ENCODE measurements around the gene LAMA4. TPM values are rescaled to one million over a fixed set of nuclear protein-coding genes. Genes with fewer than 3 reads are reported as not detected.

Gene LAMA4
- total RNA-seq, 6 experiments from 2014 or later = 80.6 to 130 (median 89.8) TPM

DNA sequence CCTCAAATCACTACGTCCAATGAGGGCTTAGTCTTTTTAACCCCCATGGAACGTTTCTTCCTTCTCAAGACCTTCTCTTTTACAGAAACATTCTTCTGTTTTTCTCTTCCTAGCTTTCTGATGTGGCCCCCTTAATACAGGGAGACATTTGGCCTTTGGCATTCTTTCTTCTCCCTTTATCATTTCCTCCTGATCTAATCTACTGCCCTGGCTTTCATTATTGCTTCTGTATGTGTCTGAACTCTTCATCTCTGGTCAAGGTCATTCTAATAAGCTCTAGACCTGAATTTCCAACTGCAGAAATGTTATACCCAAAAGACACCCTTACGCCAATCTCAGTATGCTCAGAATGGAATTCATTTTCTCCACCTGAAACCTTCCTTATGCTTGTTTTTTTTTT lies 18.4 kb upstream of the LAMA4 start:
- no peak for DNase-seq
- Mint-ChIP-seq H3K9me3 (no peaks in the 10 kb centered on the region), H3K4me3 (no peak overlapping the region), H3K4me1 (ENCODE audit: low read depth) (peaks cover 16% of the 10 kb centered on the region), H3K27ac (no peak overlapping the region), H3K36me3 (ENCODE audit: low read depth) (no peaks in the 10 kb centered on the region), H3K27me3 (ENCODE audit: insufficient read depth) (no peaks in the 10 kb centered on the region; the same call in 1 of the 2 replicates)
- TF ChIP-seq, protein P1, sequence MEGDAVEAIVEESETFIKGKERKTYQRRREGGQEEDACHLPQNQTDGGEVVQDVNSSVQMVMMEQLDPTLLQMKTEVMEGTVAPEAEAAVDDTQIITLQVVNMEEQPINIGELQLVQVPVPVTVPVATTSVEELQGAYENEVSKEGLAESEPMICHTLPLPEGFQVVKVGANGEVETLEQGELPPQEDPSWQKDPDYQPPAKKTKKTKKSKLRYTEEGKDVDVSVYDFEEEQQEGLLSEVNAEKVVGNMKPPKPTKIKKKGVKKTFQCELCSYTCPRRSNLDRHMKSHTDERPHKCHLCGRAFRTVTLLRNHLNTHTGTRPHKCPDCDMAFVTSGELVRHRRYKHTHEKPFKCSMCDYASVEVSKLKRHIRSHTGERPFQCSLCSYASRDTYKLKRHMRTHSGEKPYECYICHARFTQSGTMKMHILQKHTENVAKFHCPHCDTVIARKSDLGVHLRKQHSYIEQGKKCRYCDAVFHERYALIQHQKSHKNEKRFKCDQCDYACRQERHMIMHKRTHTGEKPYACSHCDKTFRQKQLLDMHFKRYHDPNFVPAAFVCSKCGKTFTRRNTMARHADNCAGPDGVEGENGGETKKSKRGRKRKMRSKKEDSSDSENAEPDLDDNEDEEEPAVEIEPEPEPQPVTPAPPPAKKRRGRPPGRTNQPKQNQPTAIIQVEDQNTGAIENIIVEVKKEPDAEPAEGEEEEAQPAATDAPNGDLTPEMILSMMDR (IDR thresholded peaks at IDR 0.05) = no peak

DNA sequence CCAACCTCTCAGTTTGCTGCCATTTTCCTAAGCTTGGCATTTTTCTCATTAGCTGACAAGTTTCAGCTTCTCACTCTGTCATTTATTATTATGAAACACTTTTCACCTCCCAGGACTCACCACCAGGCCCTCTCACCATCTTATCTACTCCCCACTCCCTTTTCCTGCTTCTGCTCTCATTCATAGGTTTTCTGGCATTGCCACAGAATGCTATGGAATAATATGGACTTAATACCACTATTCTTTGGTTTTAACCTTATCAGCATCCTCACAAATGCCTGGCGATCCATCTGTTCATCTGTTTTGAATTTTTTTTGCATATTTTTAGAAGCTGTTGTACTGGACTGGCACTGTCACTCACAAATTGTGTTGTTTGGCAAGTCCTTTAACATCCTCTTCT lies 16.4 kb upstream of the LAMA4 start:
- Mint-ChIP-seq H3K4me3 (no peak overlapping the region), H3K9me3 (no peaks in the 10 kb centered on the region), H3K27ac (no peak overlapping the region), H3K4me1 (ENCODE audit: low read depth) (peaks cover 16% of the 10 kb centered on the region), H3K36me3 (ENCODE audit: low read depth) (no peaks in the 10 kb centered on the region), H3K27me3 (ENCODE audit: insufficient read depth) (no peaks in the 10 kb centered on the region; the same call in 1 of the 2 replicates)
- TF ChIP-seq, protein P1 (IDR thresholded peaks at IDR 0.05) = no peak
- DNase-seq = no peak

DNA sequence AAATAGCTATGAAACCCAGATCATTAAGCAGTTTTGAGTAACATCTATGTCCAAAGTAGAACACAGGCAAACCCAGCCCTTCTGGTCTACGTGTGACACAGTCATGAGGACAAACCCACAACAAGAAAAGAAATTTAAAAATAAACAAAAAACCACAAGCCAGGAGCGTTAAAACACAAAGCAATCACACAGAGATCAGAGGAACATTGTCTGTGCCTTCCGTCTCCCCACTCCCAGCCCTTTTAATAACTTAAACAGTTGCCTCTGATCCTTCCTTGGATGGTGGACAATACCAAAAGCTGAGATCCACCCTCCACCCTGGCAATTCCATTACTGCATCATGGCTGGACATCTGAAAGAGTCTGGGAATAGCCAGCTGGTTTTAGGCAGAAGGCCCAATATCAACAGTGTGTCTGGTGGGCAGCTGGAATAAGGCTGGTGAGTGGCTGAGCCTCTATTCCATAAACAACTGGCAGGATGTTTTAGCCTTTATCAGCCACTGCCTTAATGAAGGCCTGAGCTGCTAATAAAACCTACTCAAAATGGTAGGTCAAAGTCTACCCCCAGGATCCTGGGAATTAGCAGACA lies 15.7 kb upstream of the LAMA4 start:
- H3K9me3 Mint-ChIP-seq = no peaks in the 10 kb centered on the region
- peaks cover 16% of the 10 kb centered on the region for H3K4me1 Mint-ChIP-seq (ENCODE audit: low read depth)
- DNase-seq = no peak
- TF ChIP-seq, protein P1 (IDR thresholded peaks at IDR 0.05) = no peak
- no peaks in the 10 kb centered on the region; the same call in 1 of the 2 replicates for H3K27me3 Mint-ChIP-seq (ENCODE audit: insufficient read depth)
- H3K36me3 Mint-ChIP-seq (ENCODE audit: low read depth) = no peaks in the 10 kb centered on the region
- no peak overlapping the region for H3K27ac Mint-ChIP-seq
- H3K4me3 Mint-ChIP-seq = no peak overlapping the region

DNA sequence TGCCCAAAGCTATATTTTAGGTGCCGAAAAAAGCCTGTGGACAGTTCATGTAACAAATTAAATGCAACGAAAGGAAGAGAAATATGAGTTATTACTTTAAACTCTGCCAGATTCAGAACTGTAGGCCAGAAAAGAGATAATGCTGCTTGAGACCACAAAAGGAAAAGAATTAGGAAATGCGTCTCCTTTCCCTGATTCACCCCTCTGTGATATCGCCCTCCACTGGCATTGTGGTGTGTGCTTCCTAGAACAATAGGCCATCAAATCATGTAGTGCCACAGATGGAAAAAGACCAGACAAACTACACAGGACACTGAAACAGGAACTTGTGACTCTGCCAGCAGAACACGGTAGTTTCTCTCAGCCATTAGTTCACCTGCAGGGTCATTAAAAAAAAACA lies 14.7 kb upstream of the LAMA4 start:
- Mint-ChIP-seq H3K4me3 (no peak overlapping the region), H3K27me3 (ENCODE audit: insufficient read depth) (no peaks in the 10 kb centered on the region; the same call in 1 of the 2 replicates), H3K27ac (no peak overlapping the region), H3K9me3 (no peaks in the 10 kb centered on the region), H3K4me1 (ENCODE audit: low read depth) (peaks cover 21% of the 10 kb centered on the region), H3K36me3 (ENCODE audit: low read depth) (no peaks in the 10 kb centered on the region)
- TF ChIP-seq, protein P1 (IDR thresholded peaks at IDR 0.05) = peak; percentile 67
- no peak for DNase-seq

DNA sequence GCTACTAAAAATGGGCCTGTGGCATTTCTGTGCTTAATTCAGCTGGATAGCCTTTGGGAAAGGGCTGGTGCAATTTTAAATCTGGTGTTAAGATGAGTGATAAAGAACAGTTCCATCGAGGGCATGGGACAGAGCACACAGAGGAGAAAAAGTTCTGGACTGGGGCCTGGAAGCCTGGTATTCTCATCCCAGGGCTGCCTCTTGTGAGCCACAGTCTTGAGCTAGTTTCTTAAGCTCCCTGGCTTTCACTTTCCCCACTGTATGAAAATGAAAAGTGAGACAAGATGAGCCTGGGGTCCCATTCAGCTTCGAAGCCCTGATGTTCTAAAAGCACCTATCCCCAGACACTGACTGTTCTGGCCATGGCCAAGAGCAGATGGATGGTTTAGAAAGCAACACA lies 14.3 kb upstream of the LAMA4 start:
- peaks cover 17% of the 10 kb centered on the region for H3K4me1 Mint-ChIP-seq (ENCODE audit: low read depth)
- H3K4me3 Mint-ChIP-seq = no peak overlapping the region
- no peak for DNase-seq
- no peak overlapping the region for H3K27ac Mint-ChIP-seq
- H3K36me3 Mint-ChIP-seq (ENCODE audit: low read depth) = no peaks in the 10 kb centered on the region
- TF ChIP-seq, protein P1 (IDR thresholded peaks at IDR 0.05) = no peak
- no peaks in the 10 kb centered on the region for H3K9me3 Mint-ChIP-seq
- H3K27me3 Mint-ChIP-seq (ENCODE audit: insufficient read depth) = no peaks in the 10 kb centered on the region; the same call in 1 of the 2 replicates

Measured in HFFc6 (cell line).